Activated CD4-positive, alpha-beta T cell treated with anti-CD3 and anti-CD28 coated beads, Interleukin-10, Interleukin-2, amounts not matched to agents 100 ng/mL and 50 ng/mL, durations not matched to agents 16 hours and 8 hours (primary cell): ENCODE data around the gene EXOSC9.

Experiments
- DNase-seq: peaks from one replicate; pipeline ENCODE4 v3.0.0-alpha.2; 2020

The EXOSC9 gene

GRCh38 chr4:121789960-121790829 is 10.9 kb upstream of the EXOSC9 start:
- no peak for DNase-seq

GRCh38 chr4:121790976-121791375 is 10.1 kb upstream of the EXOSC9 start:
- DNase-seq, result no peak

GRCh38 chr4:121791481-121791880 is 9.6 kb upstream of the EXOSC9 start:
- no peak for DNase-seq

- DNase-seq, result no peak
These were observed 8.2 kb upstream of the EXOSC9 start for GRCh38 chr4:121792966-121793365.

GRCh38 chr4:121794505-121795188 is 6.5 kb upstream of the EXOSC9 start:
- DNase-seq, result no peak

GRCh38 chr4:121796283-121796682 is 4.8 kb upstream of the EXOSC9 start:
- DNase-seq, result no peak

GRCh38 chr4:121799208-121799823 is 1.8 kb upstream of the EXOSC9 start:
- no peak for DNase-seq

DNA sequence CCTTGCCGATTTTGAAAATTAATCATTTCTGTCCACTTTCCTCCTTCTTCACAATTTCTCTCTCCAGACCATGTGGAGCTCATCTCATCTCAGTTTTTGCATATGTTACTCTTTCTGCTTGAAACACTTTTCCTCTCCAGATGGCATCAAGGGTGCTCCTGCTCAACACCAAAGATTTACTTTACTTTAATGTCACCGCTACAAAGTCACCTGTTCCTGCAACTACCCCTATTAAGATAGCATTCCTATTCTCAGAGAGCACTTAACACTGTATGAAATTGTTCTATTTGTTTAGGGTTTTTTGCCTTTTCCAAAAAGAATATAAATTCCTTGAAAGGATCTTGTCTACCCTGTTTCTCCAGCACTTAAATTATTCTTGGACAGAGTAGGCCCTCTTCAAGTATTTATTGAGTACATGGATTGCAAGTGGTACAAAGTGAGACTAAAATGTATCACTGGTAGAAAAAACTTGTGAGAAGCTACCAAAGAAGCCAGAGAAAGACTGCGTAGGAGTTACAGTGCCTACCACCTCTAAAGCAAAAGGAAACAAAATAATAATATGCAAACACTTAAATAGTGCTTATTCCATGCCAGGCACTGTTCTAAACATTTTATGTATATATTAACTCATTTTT is 1.1 kb upstream of the EXOSC9 start:
- DNase-seq, result no peak

DNA sequence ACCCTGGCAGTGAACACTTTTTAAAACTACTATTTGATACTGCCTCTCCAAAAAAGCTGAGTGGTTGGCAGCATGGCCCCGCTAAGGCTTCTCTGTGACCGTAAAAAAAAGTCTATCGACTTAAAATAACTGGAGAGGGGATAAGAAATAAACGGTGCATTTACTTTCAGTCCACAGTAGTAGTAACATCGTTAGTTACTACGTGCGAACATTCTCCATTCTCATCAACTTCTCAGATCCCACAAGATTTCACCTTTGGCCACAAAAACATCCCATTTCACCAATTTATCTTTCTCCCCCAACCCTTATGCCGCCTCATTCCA is 524 bp upstream of the EXOSC9 start:
- no peak for DNase-seq

DNA sequence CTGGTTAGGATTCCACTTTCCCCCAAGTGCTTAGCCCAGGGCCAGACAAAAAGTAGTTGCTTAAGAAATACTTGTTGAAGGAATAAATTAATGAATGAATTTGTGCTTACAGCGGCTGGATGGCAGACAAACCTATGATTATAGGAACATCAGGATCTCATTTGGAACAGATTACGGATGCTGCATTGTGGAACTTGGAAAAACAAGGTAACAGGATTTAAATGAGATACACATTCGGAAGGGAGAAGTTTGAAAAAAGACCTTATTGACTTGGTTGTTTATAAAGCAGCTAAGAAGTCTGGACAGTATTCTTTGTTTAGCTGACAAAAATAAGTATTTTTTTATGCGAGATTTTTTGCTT is 572 bp downstream of the EXOSC9 start:
- DNase-seq, result no peak

DNA sequence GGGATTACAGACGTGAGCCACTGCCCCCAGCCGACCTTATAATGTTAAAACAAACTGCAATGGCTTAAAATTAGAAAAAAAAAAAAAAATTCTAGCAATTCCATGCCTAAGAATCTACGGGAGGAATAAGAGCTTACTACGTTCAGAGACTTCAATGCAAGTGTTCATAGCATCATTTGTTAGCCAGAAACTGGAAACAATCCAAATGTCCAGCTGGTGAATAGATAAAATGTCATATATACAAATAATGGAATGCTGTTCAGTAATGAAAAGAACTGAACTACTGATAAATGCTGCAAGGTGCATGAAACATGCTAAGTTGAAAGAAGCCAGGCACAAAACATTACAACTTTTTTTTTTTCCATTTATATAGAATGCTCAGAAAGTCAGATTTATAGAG is 5.3 kb downstream of the EXOSC9 start:
- no peak for DNase-seq

- DNase-seq, result no peak
These were observed 10.0 kb downstream of the EXOSC9 start for GRCh38 chr4:121811122-121811521.

- no peak for DNase-seq
These were observed 13.6 kb downstream of the EXOSC9 start for GRCh38 chr4:121814756-121815155.

DNA sequence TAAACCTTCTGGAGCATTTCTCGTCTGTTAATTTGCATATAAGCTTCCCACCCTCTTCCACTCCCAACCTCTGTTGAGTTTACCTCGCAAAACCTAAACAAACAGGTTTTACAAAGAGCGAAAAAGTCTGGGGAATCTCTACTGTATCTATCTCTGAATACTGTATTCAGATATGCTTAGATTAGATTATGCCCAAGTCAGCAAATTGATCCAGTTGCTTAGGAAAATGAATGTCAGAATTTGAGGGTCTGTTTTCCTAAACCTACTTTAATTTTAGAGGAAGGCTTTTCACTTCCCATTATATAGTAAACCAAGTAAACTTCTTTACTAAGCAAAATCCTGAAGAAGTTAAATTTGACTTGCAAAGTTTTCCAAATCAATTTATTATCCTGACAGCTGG is 15.9 kb downstream of the EXOSC9 start:
- no peak for DNase-seq

GRCh38 chr4:121817701-121818100 is 16.6 kb downstream of the EXOSC9 start:
- DNase-seq, result no peak

DNA sequence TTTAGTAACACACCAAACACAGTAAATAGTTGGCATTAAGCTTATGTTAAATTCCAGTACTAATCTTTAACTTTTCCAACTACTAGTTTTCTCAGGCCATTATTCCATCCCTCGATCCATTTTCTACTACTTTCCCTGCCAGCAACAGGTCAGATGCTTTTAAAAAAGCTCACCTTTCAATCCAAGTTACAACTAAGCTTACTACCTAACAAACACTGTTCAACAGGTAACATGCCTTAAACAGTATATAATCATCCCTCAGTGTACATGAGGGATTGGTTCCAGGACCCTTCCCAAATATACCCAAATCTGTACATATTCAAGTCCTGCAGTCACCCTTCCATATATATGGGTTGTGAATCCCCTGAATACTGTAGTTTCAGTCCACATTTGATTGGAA is 17.1 kb downstream of the EXOSC9 start:
- DNase-seq, result no peak

GRCh38 chr4:121819216-121819965 is 18.3 kb downstream of the EXOSC9 start:
- DNase-seq, result no peak

DNA sequence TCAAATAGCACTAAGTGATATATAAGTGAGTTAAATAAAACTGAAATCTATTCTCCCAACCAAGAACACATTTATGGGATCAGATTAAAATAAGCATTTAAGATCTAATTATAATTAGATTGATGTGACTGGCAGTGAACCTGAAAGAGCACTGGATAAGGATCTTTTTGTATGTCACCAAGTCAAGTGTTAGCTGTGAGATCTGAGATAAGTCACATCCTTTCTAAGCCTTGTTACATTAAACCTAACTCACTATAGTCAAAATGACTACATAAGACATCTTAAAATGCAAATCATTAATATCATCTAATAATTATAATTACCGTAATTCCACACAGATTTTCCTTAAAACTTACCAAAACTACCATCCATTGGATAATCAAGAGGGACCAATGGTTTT is 20.9 kb downstream of the EXOSC9 start:
- no peak for DNase-seq

GRCh38 chr4:121822796-121823504 is 21.8 kb downstream of the EXOSC9 start:
- DNase-seq, result peak; percentile 71

DNA sequence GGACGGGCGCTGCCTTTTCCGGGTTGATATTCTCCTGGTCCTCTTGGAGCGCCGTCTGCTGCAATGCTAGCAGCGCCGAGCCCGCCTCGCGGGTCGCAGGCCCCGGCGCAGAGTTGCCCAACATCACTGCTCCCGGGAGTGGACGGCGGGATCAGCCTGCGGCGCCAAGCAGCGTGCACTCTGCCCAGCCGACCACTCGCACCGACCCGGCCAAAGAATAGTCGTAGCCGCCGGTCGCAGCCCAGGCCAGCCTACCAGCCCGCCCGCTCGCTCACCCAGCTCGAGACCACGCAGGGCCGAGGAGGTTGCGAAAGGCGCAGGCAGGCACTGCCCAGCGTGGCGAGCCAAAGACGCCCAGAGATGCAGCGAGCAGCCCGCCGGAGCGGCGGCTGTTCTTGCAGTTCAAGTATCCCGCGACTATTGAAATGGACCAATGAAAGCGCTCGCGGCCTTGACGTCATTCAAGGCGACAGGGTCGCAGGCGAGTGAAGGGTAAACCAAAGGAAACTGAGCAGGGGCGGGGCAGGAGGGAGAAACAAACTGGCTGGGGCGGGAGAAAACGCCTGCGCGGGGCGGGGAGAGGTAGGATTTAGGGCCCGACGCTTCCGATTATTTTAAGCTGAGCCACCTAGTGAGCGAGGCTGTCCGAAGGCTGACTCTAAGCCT is 22.5 kb downstream of the EXOSC9 start, which contains the start of gene CCNA2:
Gene CCNA2 (minus strand): TSS at position 379 of the 666 bp plus-strand sequence. CDS start 255 bp downstream, at position 124.
- DNase-seq, result peak; percentile 98

DNA sequence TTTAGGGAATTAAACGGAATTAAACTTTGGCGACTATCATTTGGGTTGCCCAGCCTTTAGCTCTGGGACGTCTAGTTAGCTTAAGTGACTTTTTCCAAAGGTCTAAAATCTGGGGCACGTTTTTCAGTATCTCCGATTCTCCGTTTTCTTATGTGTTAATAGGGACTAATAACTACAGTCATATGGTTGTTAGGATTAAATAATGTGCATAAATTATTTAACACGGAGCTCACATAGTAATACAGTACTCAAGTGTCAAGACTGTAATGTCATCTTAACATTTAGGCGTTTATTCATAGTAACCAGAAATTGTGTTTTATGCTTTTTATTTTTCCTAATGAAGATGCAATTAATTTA is 23.0 kb downstream of the EXOSC9 start:
- DNase-seq, result no peak

DNA sequence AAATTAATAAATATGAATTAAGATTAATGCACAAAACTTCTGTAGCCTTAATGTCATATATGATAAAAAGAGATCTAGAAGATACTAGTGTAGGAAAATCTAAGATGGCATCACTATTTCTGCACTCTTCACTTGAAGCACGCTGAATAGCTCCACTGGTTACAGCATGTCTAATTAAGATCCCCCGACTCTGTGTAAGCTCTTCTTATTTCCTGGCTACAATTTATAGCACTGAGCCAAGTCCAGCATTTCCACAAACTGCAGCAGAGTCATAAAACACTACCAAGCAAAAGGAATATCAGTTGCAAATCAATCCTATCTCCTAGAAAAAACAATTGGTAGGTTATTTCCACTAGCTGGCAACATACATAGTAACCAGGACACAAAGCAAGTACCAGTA is 23.8 kb downstream of the EXOSC9 start:
- no peak for DNase-seq
